NCI-H1092 treated with DMSO at 0.1 percent for 48 hours (cell line): ENCODE data around the gene ZNF24.
A peak's percentile ranks its signal among the peaks of the same experiment; 100 is the strongest.

ENCODE experiments used
- DNase-seq: peaks from one replicate; lab custom pipeline; 2025; lab: John Stamatoyannopoulos, UW

The ZNF24 gene

GRCh38 chr18:35343936-35344735, at the start of gene ZNF24:
TSS of gene ZNF24 (minus strand) at chr18:35344420. CDS start at chr18:35340650, 3,770 bp downstream.
- peak; percentile 97 for DNase-seq

GRCh38 chr18:35393716-35394115, 49.5 kb upstream of the ZNF24 start:
- no peak for DNase-seq

GRCh38 chr18:35392375-35392774, 48.2 kb upstream of the ZNF24 start:
- no peak for DNase-seq

GRCh38 chr18:35390951-35391700, 46.9 kb upstream of the ZNF24 start:
- DNase-seq = no peak

GRCh38 chr18:35389095-35389618, 44.9 kb upstream of the ZNF24 start:
- DNase-seq = no peak

GRCh38 chr18:35387152-35387571, 42.9 kb upstream of the ZNF24 start:
- peak; percentile 34 for DNase-seq

- DNase-seq = peak; percentile 80
These were observed 42.4 kb upstream of the ZNF24 start for GRCh38 chr18:35386600-35387100.

- DNase-seq = no peak
These were observed 38.9 kb upstream of the ZNF24 start for GRCh38 chr18:35383136-35383535.

- DNase-seq = no peak
These were observed 35.2 kb upstream of the ZNF24 start for GRCh38 chr18:35379421-35379820.

- no peak for DNase-seq
These were observed 34.3 kb upstream of the ZNF24 start for GRCh38 chr18:35378574-35378896.

GRCh38 chr18:35377875-35378573, 33.8 kb upstream of the ZNF24 start:
- no peak for DNase-seq

- peak; percentile 70 for DNase-seq
These were observed 32.8 kb upstream of the ZNF24 start, which contains the start of gene ZNF396 for GRCh38 chr18:35376742-35377695. TSS of gene ZNF396 (minus strand) at chr18:35377337. CDS start at chr18:35374292, 3,045 bp downstream.

- DNase-seq = peak; percentile 47
These were observed 32.1 kb upstream of the ZNF24 start for GRCh38 chr18:35376393-35376741.

- no peak for DNase-seq
These were observed 30.5 kb upstream of the ZNF24 start for GRCh38 chr18:35374708-35375107.

- DNase-seq = no peak
These were observed 27.4 kb upstream of the ZNF24 start for GRCh38 chr18:35371412-35372195.

- no peak for DNase-seq
These were observed 24.9 kb upstream of the ZNF24 start for GRCh38 chr18:35369126-35369525.

GRCh38 chr18:35368595-35368994, 24.4 kb upstream of the ZNF24 start:
- no peak for DNase-seq

- DNase-seq = no peak
These were observed 18.3 kb upstream of the ZNF24 start for GRCh38 chr18:35362531-35362930.

GRCh38 chr18:35361570-35362321, 17.5 kb upstream of the ZNF24 start:
- DNase-seq = no peak
